Dendritic cell treated with granulocyte-macrophage colony-stimulating factor and Interleukin-4, amounts not matched to agents 40 ng/mL and 50 ng/mL, for 4 days (primary cell): Measurements from ENCODE around the gene ARL3.
A peak's percentile ranks its signal among the peaks of the same experiment; 100 is the strongest.

Experiments
- H3K27ac Mint-ChIP-seq: one replicate; pipeline ENCODE4 v1.8.0; 2022; ENCODE audit warnings: mild to moderate bottlenecking, mixed read lengths
- H3K27me3 Mint-ChIP-seq: one replicate; pipeline ENCODE4 v1.8.0; 2022; ENCODE audit warnings: mild to moderate bottlenecking, mixed read lengths
- H3K36me3 Mint-ChIP-seq: one replicate; pipeline ENCODE4 v1.8.0; 2022; ENCODE audit warnings: low read depth, mixed read lengths
- H3K4me1 Mint-ChIP-seq: one replicate; pipeline ENCODE4 v1.8.0; 2022; ENCODE audit warnings: low read depth, mixed read lengths
- H3K4me3 Mint-ChIP-seq: one replicate; pipeline ENCODE4 v1.8.0; 2022; ENCODE audit warnings: mild to moderate bottlenecking, moderate library complexity, mixed read lengths
- H3K9me3 Mint-ChIP-seq: one replicate; pipeline ENCODE4 v1.8.0; 2022; ENCODE audit warnings: mixed read lengths
- intact Hi-C: fragments of 100-400 bp; cut with micrococcal nuclease; formaldehyde crosslinking; loops from one replicate; pipeline ENCODE4 v1.15.0; 2022

The ARL3 gene

DNA sequence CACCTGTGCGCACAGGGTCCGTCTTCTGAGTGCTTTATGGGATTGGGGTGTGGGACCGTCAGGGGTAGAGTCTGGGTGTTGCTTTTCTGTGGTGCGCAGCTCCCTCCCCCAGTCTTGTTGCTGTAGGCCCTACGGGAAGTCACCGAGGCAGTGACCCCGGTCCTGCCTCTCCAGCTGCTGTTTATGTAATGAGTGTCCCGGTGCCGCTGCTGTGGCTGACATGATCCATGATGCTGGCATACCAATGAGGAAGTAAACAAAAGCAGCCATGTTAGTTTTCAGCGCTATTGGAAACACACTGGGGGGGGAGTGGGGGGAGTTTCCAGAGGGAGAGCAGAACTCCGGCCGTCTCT is 68.8 kb downstream of the ARL3 start:
- intact Hi-C loops = loop anchor here (1.0 kb wide), 1 partner anchor 68 kb away; no protein-coding TSS in a partner anchor

DNA sequence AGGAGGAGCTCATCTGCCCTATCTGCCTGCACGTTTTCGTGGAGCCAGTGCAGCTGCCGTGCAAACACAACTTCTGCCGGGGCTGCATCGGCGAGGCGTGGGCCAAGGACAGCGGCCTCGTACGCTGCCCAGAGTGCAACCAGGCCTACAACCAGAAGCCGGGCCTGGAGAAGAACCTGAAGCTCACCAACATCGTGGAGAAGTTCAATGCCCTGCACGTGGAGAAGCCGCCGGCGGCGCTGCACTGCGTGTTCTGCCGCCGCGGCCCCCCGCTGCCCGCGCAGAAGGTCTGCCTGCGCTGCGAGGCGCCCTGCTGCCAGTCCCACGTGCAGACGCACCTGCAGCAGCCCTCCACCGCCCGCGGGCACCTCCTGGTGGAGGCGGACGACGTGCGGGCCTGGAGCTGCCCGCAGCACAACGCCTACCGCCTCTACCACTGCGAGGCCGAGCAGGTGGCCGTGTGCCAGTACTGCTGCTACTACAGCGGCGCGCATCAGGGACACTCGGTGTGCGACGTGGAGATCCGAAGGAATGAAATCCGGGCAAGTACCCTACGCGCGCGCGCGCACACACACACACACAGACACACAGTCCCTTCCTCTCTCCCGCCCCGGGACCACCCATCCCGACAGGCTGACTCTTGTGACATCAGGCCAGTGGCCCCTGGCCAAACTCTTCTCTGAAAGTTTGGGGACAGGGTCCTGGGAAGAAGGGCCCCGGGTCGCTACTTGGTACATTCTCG is 69.4 kb downstream of the ARL3 start:
- H3K4me3 Mint-ChIP-seq = peak overlapping the region; percentile 93
- H3K9me3 Mint-ChIP-seq = no peaks in the 10 kb centered on the region
- no peaks in the 10 kb centered on the region for H3K27me3 Mint-ChIP-seq
- H3K4me1 Mint-ChIP-seq = peaks cover 50% of the 10 kb centered on the region
- H3K27ac Mint-ChIP-seq = peak overlapping the region; percentile 99
- intact Hi-C loops = loop anchor here (1.0 kb wide), 1 partner anchor 68 kb away; no protein-coding TSS in a partner anchor
- H3K36me3 Mint-ChIP-seq = peaks cover 63% of the 10 kb centered on the region

More for the DNA sequence above, 68.8 kb downstream of the ARL3 start:
- Mint-ChIP-seq H3K36me3 (peaks cover 68% of the 10 kb centered on the region), H3K4me1 (peaks cover 56% of the 10 kb centered on the region), H3K27ac (peak overlapping the region; percentile 99), H3K4me3 (peak overlapping the region; percentile 93), H3K9me3 (no peaks in the 10 kb centered on the region), H3K27me3 (no peaks in the 10 kb centered on the region)

DNA sequence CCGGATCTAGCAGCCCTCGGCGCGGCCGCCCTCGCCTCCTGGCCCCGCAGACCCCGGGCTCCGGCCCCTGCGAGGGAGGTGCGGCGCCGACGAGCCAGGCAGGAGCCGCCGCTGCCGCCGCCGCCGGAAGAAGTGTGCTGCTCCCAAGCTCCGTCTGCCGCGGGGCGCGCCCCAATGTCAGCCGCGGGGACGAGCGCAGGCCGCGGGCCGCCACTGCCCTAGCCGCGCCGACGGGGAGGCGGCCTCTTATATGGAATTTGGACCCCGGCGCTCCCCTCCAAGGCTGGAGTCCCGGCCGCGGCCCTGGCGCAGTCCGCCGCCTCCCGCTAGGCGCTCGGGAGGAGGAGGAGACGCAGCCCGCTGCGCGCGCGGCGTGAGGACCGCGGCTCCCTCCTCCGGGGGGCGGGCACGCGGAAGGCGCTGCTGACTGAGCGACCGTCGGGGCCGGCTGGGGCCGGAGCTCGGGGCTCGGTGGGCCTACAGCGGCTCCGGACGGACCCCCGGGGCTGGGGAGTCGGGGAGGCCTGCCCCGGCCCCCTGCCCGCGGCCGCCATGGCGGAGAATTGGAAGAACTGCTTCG is 70.0 kb downstream of the ARL3 start, which contains the start of gene TRIM8:
Gene TRIM8 (plus strand): TSS at position 414 of the 580 bp plus-strand sequence. CDS start 139 bp downstream, at position 553.
- Mint-ChIP-seq H3K9me3 (no peaks in the 10 kb centered on the region), H3K4me3 (peak within 1 kb of the TSS; percentile 93), H3K27ac (peak within 1 kb of the TSS; percentile 99), H3K4me1 (peaks cover 48% of the 10 kb centered on the region), H3K27me3 (no peaks in the 10 kb centered on the region), H3K36me3 (peaks cover 57% of the 10 kb centered on the region)
- intact Hi-C loops = no loop called here

DNA sequence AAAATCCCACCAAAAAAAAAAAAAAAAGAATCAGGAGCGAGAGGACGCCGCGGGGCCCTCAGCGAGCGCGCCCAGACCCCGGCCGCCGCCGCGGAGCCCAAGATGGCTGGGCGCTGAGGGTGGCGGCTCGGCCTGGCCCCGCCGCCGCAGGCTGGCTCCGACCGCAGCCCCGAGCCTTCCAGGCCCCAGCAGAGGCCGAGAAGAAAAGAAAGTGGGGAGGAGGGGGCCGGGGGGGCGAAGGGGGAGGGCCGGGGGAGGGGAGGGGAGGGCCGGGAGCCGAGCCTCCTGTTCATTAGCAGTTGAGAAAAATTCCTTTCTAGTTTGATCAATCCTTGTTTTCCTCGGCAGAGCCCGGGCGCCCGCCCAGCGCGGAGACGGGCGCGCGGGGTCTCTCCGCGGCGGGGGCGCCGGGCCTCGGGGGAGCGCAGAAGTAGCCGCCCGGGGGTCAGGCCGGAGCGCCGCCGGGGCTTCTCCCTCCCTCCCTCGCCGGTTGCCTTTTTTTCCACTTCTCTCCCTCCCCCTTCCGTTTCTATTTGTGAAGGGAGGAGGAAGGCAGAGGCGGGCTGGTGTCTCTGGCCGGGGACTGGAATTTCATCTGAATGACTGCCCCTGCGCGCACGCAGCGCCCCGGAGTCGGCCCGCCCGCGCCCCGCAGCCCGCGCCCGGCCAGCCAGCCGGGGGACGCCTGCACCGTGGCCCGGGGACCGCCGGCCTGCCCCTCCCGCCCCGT is 70.7 kb downstream of the ARL3 start:
- Mint-ChIP-seq H3K27me3 (peaks cover 1% of the 10 kb centered on the region), H3K4me3 (peak overlapping the region; percentile 91), H3K4me1 (peaks cover 41% of the 10 kb centered on the region), H3K36me3 (peaks cover 50% of the 10 kb centered on the region), H3K9me3 (no peaks in the 10 kb centered on the region), H3K27ac (peak overlapping the region; percentile 99)
- intact Hi-C loops = loop anchor here (2.0 kb wide), 1 partner anchor 141 kb away; the partner anchor contains the start of genes ACTR1A and SUFU

DNA sequence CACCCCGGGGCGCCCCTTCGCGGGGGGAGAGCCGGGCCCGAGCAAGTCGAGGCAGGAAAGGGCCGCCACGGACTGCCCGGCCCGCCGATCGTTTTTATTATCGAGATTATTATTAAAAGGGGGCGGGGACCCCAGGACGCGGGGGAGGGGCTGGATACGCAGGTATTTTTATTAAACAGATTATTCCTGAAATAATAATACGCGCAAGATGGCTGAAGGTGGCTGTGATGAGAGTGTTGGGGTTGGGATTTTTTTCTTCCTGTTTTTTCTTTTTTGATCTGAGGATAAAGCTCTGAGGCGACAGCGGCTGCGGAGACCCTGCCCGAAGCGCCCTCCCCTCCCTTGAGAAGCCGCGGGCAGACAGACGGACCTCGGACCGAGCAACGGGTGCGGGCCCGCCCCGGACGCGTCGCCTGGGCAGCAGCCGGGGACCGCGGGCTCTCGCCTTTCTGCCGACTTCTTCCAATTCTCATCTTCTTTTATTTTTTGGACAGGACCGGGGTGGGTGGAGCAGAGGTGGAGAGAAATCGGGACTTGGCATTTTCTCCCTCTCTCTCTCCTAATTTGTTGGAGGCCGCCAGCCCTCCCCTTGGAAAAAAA is 71.4 kb downstream of the ARL3 start:
- Mint-ChIP-seq H3K27me3 (peaks cover 1% of the 10 kb centered on the region), H3K27ac (peak overlapping the region; percentile 99), H3K36me3 (peaks cover 43% of the 10 kb centered on the region), H3K9me3 (no peaks in the 10 kb centered on the region), H3K4me1 (peaks cover 34% of the 10 kb centered on the region), H3K4me3 (peak overlapping the region; percentile 91)
- intact Hi-C loops = loop anchor here (2.0 kb wide), 1 partner anchor 140 kb away; the partner anchor contains the start of genes ACTR1A and SUFU

DNA sequence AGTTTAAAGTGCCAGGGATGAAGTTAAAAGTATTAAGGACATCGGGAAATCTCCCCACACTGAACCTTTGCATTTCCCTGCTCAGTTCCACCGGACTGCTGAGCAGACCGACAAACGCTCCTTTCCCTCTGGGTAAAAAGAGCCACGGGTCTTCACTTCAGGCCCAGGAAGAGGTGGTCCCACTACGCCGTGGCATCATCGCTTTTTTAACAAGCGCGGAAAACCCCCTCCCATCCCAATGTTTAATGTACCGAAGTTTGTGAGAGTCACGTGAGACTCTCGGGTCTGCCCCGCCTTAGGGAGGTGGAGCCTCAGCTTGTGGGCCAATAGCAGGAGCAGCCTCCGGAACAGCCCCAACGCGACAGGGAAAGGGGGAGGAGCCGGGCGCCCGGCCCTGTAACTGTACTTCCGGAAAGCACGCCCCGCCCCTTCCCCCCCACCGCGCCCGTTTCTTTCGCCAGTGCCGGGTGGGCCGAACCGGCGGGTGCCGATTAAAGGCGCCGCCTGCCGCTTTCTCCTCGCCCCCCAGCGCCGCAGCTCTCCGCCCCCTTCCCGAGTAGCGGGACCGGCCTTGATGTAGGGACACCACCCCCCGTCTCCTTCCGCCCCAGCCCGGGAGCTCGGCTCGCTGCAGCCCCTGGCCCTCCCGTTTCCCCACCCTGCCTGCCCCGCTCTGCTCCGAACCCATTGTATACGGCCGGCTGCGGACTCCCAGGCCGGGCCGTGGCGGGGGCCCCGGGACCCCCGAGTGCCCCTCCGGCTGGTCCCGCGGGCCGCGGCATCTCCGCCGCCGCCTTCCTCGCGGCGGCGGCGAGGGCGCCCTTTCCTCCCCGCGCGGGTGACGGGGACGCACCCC is 72.1 kb downstream of the ARL3 start:
- H3K9me3 Mint-ChIP-seq = no peaks in the 10 kb centered on the region
- H3K27me3 Mint-ChIP-seq = peaks cover 1% of the 10 kb centered on the region
- peak overlapping the region; percentile 99 for H3K27ac Mint-ChIP-seq
- peaks cover 36% of the 10 kb centered on the region for H3K36me3 Mint-ChIP-seq
- intact Hi-C loops = loop anchor here (2.0 kb wide), 1 partner anchor 139 kb away; the partner anchor contains the start of genes ACTR1A and SUFU
- H3K4me3 Mint-ChIP-seq = peak overlapping the region; percentile 91
- peaks cover 27% of the 10 kb centered on the region for H3K4me1 Mint-ChIP-seq

DNA sequence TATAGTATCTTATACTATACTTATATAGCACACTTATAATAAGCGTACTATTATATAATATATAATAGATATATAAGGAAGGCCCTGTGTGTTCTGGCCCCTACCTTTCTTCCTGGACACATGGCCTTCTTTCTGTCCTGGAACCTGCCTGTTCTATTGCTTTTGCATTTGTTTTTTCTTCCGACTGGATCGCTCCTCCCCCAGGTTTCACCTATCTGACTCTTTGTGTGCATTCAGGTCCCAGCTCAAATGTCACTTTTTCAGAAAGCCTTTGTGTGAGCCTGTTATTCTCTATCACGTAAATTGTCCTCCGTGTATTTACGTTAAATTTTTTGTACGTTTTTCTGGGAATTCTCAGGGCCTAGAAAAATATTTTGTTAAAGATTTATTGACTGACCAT is 72.8 kb downstream of the ARL3 start:
- Mint-ChIP-seq H3K27me3 (peaks cover 1% of the 10 kb centered on the region), H3K9me3 (no peaks in the 10 kb centered on the region), H3K4me1 (peaks cover 25% of the 10 kb centered on the region), H3K4me3 (no peak overlapping the region), H3K36me3 (peaks cover 29% of the 10 kb centered on the region), H3K27ac (peak overlapping the region; percentile 99)
- intact Hi-C loops = no loop called here

DNA sequence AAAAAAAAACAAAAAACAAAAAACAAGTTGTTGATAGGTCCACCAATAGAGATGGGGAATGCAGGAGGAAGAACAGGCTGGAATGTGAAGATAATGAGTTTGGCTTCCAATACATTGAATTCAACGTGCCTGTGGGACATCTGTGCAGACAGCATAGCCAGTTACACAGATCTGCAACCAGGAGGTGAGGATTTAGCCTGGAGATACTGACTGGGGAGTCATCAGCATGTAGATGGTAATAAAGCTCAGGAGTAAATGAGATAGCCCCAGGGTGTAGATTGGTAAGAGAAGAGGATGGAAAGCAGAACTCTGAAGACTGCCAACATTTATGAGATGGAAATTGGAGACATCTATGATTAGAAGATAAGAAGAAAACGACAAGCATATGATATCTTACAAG is 74.7 kb downstream of the ARL3 start:
- Mint-ChIP-seq H3K27ac (no peak overlapping the region), H3K36me3 (peaks cover 10% of the 10 kb centered on the region), H3K9me3 (no peaks in the 10 kb centered on the region), H3K4me1 (peaks cover 33% of the 10 kb centered on the region), H3K4me3 (no peak overlapping the region), H3K27me3 (peaks cover 1% of the 10 kb centered on the region)
- intact Hi-C loops = no loop called here

DNA sequence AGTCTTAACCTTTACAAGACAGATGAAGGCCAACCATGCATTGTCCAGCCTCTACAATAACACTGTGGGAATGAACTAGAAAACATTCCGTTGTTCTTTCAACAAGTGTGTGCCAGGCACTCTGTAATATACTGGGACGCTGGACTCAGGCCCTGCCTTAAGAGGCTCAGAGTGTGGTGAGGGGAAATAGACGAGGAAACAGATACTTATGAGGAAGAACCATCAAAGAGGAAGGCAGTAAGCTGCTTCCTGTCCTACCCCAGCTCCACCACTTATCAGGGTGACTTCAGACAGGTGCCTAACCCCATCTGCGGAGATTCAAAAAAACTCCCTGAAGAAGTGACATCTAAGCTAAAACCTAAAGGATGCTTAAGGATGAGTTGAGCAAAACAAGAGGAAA is 78.8 kb downstream of the ARL3 start:
- Mint-ChIP-seq H3K4me1 (peaks cover 64% of the 10 kb centered on the region), H3K36me3 (peaks cover 19% of the 10 kb centered on the region), H3K9me3 (no peaks in the 10 kb centered on the region), H3K27me3 (peaks cover 1% of the 10 kb centered on the region), H3K4me3 (no peak overlapping the region), H3K27ac (peak overlapping the region; percentile 53)
- intact Hi-C loops = no loop called here

DNA sequence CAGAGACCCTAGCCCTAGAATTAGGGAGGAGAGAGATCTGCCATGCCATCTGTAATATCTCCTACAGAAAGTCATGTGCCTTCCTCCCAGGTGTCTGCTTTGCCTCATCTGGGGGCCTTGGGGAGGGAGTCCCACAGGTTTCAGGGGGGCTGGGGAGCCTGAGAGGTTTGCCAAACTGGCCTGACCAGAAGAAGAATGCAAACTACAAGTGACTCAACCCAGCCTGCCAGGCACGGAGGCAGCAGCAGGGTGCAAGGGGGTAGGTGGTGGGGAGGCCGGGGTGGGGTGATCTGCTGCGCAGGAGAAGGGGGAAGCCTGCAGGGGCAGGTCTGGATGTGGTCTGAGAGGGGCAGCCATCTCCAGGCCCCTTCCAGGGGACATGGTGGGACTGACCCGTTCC is 79.5 kb downstream of the ARL3 start:
- peaks cover 26% of the 10 kb centered on the region for H3K36me3 Mint-ChIP-seq
- H3K9me3 Mint-ChIP-seq = no peaks in the 10 kb centered on the region
- no peak overlapping the region for H3K27ac Mint-ChIP-seq
- H3K4me1 Mint-ChIP-seq = peaks cover 68% of the 10 kb centered on the region
- no peak overlapping the region for H3K4me3 Mint-ChIP-seq
- H3K27me3 Mint-ChIP-seq = peaks cover 1% of the 10 kb centered on the region
- intact Hi-C loops = no loop called here

DNA sequence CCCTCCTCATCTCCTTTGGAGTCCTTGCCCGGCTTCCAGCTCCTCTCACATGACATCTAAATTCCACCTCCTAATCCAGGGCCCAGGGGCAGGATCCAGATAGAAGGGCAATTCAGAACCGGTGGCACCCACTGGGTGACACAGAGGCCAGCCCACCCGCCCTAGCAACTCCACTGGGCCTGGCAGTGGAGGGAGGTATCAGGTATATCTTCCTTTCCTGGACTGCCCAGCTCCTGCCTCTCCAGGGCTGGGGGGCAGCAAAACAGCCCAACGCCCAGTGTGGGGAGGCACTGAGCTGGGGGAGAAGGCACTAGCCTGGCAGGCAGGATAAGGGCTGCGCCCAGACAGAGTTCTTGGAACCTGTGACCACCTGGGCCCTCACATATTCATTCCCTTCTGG is 80.3 kb downstream of the ARL3 start:
- H3K27me3 Mint-ChIP-seq = peaks cover 1% of the 10 kb centered on the region
- peaks cover 35% of the 10 kb centered on the region for H3K36me3 Mint-ChIP-seq
- intact Hi-C loops = no loop called here
- peaks cover 65% of the 10 kb centered on the region for H3K4me1 Mint-ChIP-seq
- no peak overlapping the region for H3K4me3 Mint-ChIP-seq
- H3K27ac Mint-ChIP-seq = peak overlapping the region; percentile 78
- H3K9me3 Mint-ChIP-seq = no peaks in the 10 kb centered on the region

DNA sequence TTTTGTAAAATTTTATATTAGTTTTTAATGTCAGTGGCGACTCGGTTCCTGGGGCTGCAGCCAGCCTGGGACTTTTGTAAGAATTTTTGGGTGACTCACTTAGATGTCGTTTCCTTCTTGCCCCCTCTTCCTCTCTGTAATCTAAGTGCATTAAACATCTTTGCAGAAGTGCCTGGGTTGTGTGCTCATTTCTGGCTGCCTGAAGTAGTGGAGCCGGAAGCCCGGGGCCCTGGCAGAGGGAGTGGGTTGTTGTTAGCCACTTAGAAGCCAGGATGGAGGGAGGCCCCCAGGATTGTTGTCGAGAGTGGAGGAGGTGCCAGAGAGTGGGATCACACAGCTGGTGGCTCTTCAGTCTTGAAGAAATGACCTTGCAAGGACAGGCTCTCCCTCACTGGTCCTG is 80.9 kb downstream of the ARL3 start:
- peak overlapping the region; percentile 78 for H3K27ac Mint-ChIP-seq
- peaks cover 65% of the 10 kb centered on the region for H3K4me1 Mint-ChIP-seq
- H3K27me3 Mint-ChIP-seq = no peaks in the 10 kb centered on the region
- H3K9me3 Mint-ChIP-seq = no peaks in the 10 kb centered on the region
- H3K36me3 Mint-ChIP-seq = peaks cover 40% of the 10 kb centered on the region
- H3K4me3 Mint-ChIP-seq = peak overlapping the region; percentile 11
- intact Hi-C loops = no loop called here
